ENCODE data around the gene SPSB4.
A peak's percentile ranks its signal among the peaks of the same experiment; 100 is the strongest.
"Not testable (repeated sequence)": the region's sequence is repeated elsewhere in the genome, so short reads cannot be mapped to it uniquely, and the experiment has no call there.

SPSB4 gene

GRCh38 chr3:141095546-141095937 lies 44.4 kb downstream of the SPSB4 start:
- DNase-seq (ENCODE audit: low spot score): no peak

GRCh38 chr3:141096164-141096563 lies 45.0 kb downstream of the SPSB4 start:
- DNase-seq (ENCODE audit: low spot score): no peak

GRCh38 chr3:141096981-141097380 lies 45.8 kb downstream of the SPSB4 start:
- no peak for DNase-seq (ENCODE audit: low spot score)

- no peak for DNase-seq (ENCODE audit: low spot score)
Observed at GRCh38 chr3:141100112-141100511, 49.0 kb downstream of the SPSB4 start.

GRCh38 chr3:141100531-141101320 lies 49.6 kb downstream of the SPSB4 start:
- DNase-seq (ENCODE audit: low spot score): no peak

- DNase-seq (ENCODE audit: low spot score): no peak
Observed at GRCh38 chr3:141102372-141102771, 51.2 kb downstream of the SPSB4 start.

- no peak for DNase-seq (ENCODE audit: low spot score)
Observed at GRCh38 chr3:141103067-141103466, 51.9 kb downstream of the SPSB4 start.

GRCh38 chr3:141103503-141103902 lies 52.4 kb downstream of the SPSB4 start:
- no peak for DNase-seq (ENCODE audit: low spot score)

- DNase-seq (ENCODE audit: low spot score): no peak
Observed at GRCh38 chr3:141104151-141104821, 53.1 kb downstream of the SPSB4 start.

- DNase-seq (ENCODE audit: low spot score): peak; percentile 58
Observed at GRCh38 chr3:141105828-141106628, 54.9 kb downstream of the SPSB4 start.

- no peak for DNase-seq (ENCODE audit: low spot score)
Observed at GRCh38 chr3:141106842-141107241, 55.7 kb downstream of the SPSB4 start.

- no peak for DNase-seq (ENCODE audit: low spot score)
Observed at GRCh38 chr3:141108039-141108438, 56.9 kb downstream of the SPSB4 start.

GRCh38 chr3:141109751-141110150 lies 58.6 kb downstream of the SPSB4 start:
- DNase-seq (ENCODE audit: low spot score): no peak

- DNase-seq (ENCODE audit: low spot score): no peak
Observed at GRCh38 chr3:141110322-141110721, 59.2 kb downstream of the SPSB4 start.

- no peak for DNase-seq (ENCODE audit: low spot score)
Observed at GRCh38 chr3:141111364-141112155, 60.4 kb downstream of the SPSB4 start.

GRCh38 chr3:141112686-141113297 lies 61.6 kb downstream of the SPSB4 start:
- no peak for DNase-seq (ENCODE audit: low spot score)

GRCh38 chr3:141113680-141114079 lies 62.5 kb downstream of the SPSB4 start:
- DNase-seq (ENCODE audit: low spot score): not testable (repeated sequence)

- DNase-seq (ENCODE audit: low spot score): no peak
Observed at GRCh38 chr3:141114179-141114745, 63.1 kb downstream of the SPSB4 start.

- no peak for DNase-seq (ENCODE audit: low spot score)
Observed at GRCh38 chr3:141114816-141115460, 63.8 kb downstream of the SPSB4 start.

GRCh38 chr3:141115789-141116541 lies 64.8 kb downstream of the SPSB4 start:
- DNase-seq (ENCODE audit: low spot score): no peak
